ENCODE results near the gene UBIAD1.

DNA sequence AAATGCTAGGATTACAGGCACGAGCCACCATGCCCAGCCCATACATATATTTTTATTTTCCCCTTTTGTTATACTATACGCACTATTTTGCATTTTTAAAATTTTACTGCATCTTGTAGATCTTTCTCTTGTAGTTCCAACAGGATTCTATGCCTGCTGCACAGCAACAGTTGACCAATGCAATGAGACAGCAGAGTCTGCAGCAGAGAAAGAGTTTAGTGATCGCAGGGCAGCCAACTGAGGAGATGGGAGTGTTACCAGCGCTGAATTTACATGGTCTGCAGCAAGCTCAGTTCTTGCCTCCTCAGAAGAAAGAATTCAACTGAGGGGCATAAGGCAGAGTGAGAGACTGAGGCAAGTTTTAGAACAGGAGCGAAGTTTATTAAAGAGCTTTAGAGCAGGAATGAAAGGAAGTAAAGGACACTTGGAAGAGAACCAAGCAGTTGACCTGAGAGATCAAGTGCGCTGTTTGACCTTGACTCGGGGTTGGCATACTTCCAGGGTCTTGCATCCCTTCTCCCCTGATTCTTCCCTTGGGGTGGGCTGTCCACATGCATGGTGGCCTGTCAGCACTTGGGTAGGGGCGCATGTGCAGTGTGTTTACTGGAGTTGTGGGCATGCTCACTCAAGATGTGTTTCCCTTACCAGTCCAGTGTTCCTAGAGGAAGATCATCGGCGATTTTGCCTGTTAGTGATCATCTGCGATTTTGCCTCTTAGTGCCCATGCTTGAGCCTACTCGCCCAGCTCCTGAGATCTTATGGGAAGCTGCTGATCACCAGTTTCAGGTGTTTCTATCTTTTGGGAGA, 6.5 kb upstream of the UBIAD1 start:
- TF ChIP-seq PKNOX1 (IDR thresholded peaks at IDR 0.05) = no peak
- TF ChIP-seq SP1 (IDR thresholded peaks at IDR 0.05) = no peak
